AG04449 (cell line): ENCODE results near the gene PAQR5.
"Not testable (repeated sequence)": the region's sequence is repeated elsewhere in the genome, so short reads cannot be mapped to it uniquely, and the experiment has no call there.

Experiments
- CTCF ChIA-PET: fragments of 350-600 bp; formaldehyde crosslinking; extraction: SDS; loops from one replicate; lab custom pipeline; 2021; ENCODE audit warnings: antibody characterized with exemption; lab: Yijun Ruan, JAX
- POLR2A ChIA-PET: fragments of 400-600, 350-600 bp; formaldehyde crosslinking; extraction: SDS; loops from one replicate; lab custom pipeline; 2020; ENCODE audit warnings: antibody characterized with exemption, inconsistent platforms; lab: Yijun Ruan, JAX
- DNase-seq: peaks from one replicate; pipeline ENCODE4 v3.0.0-alpha.2; 2010; ENCODE audit warnings: low read depth, low spot score
- H3K4me3 ChIP-seq: 2 replicates; pipeline ENCODE4 v1.5.1; 2011; ENCODE audit warnings: low read depth, mild to moderate bottlenecking, control low read depth, low read length
- CTCF ChIP-seq: IDR thresholded peaks from one replicate; pipeline ENCODE4 v1.5.1; 2011; ENCODE audit warnings: mild to moderate bottlenecking, moderate library complexity, low read length, control low read depth, inconsistent platforms; ENCODE audit not compliant: insufficient read depth; ENCODE audit errors: missing control alignments

The PAQR5 gene

GRCh38 chr15:69298354-69298696, 387 bp upstream of the PAQR5 start:
- peak overlapping the region; percentile 56 for H3K4me3 ChIP-seq
- ChIA-PET CTCF (interaction anchor here (1.6 kb wide), 1 partner anchor 239 kb away, joined by 3 read pairs; no protein-coding TSS in a partner anchor), POLR2A (no interaction called here)
- no peak for DNase-seq
- TF ChIP-seq CTCF: no peak

GRCh38 chr15:69299451-69299886, 757 bp downstream of the PAQR5 start:
- DNase-seq: no peak
- ChIA-PET POLR2A (no interaction called here), CTCF (interaction anchor here (1.4 kb wide), 1 partner anchor 10 kb away, joined by 3 read pairs; no protein-coding TSS in a partner anchor)

GRCh38 chr15:69299943-69300588, 1.4 kb downstream of the PAQR5 start:
- TF ChIP-seq CTCF: no peak
- ChIA-PET CTCF (interaction anchor here (1.4 kb wide), 1 partner anchor 11 kb away, joined by 3 read pairs; no protein-coding TSS in a partner anchor), POLR2A (no interaction called here)
- no peak overlapping the region; the same call in 1 of the 2 replicates for H3K4me3 ChIP-seq
- no peak for DNase-seq

More at GRCh38 chr15:69299451-69299886, 757 bp downstream of the PAQR5 start:
- no peak for TF ChIP-seq CTCF
- peak overlapping the region; percentile 56 for H3K4me3 ChIP-seq

GRCh38 chr15:69301101-69301500, 2.4 kb downstream of the PAQR5 start:
- POLR2A ChIA-PET, H3K4me3 ChIP-seq, DNase-seq: not testable (repeated sequence)
- CTCF ChIA-PET: interaction anchor here (1.2 kb wide), 1 partner anchor 242 kb away, joined by 3 read pairs; no protein-coding TSS in a partner anchor

- DNase-seq, POLR2A ChIA-PET, H3K4me3 ChIP-seq: not testable (repeated sequence)
- CTCF ChIA-PET: interaction anchor here (1.0 to 1.5 kb wide), 3 partner anchors 13 to 243 kb away, joined by 3 read pairs; no protein-coding TSS in a partner anchor
These were observed 3.4 kb downstream of the PAQR5 start for GRCh38 chr15:69302087-69302486.

GRCh38 chr15:69302929-69303328, 4.2 kb downstream of the PAQR5 start:
- ChIA-PET CTCF (interaction anchor here (0.8 to 1.6 kb wide), 5 partner anchors 11 to 244 kb away, joined by 3 to 6 read pairs (median 3); no protein-coding TSS in a partner anchor), POLR2A (no interaction called here)
- no peak for TF ChIP-seq CTCF
- H3K4me3 ChIP-seq: no peak overlapping the region
- no peak for DNase-seq

- ChIA-PET CTCF (interaction anchor here (0.8 to 1.6 kb wide), 9 partner anchors 9 to 244 kb away, joined by 3 to 6 read pairs (median 3); no protein-coding TSS in a partner anchor), POLR2A (interaction anchor here (1.5 kb wide), 1 partner anchor 149 kb away, joined by 5 read pairs; the partner anchor contains the start of gene RPLP1)
- DNase-seq: no peak
- TF ChIP-seq CTCF: no peak
- H3K4me3 ChIP-seq: no peak overlapping the region
These were observed 4.8 kb downstream of the PAQR5 start for GRCh38 chr15:69303337-69304181.
